Measurements from ENCODE around the gene TMTC4. TPM values are rescaled to one million over a fixed set of nuclear protein-coding genes. Genes with fewer than 3 reads are reported as not detected.
"Not testable (repeated sequence)": the region's sequence is repeated elsewhere in the genome, so short reads cannot be mapped to it uniquely, and the experiment has no call there.

The TMTC4 gene
- total RNA-seq, 1 donor from 2014 or later = 59.4 TPM

GRCh38 chr13:100581504-100581903, 93.1 kb downstream of the TMTC4 start:
- DNase-seq (ENCODE audit: low spot score) = no peak
- Mint-ChIP-seq H3K27ac (no peak overlapping the region), H3K4me3 (no peak overlapping the region), H3K27me3 (ENCODE audit: insufficient read depth, low read depth) (no peaks in the 10 kb centered on the region), H3K36me3 (peaks cover 13% of the 10 kb centered on the region), H3K4me1 (no peaks in the 10 kb centered on the region), H3K9me3 (peaks cover 17% of the 10 kb centered on the region)
- H3K4me1 ChIP-seq = no peaks in the 10 kb centered on the region
- no peak overlapping the region for H3K27ac ChIP-seq
- H3K9ac ChIP-seq = no peak overlapping the region
- H3F3A ChIP-seq (ENCODE audit: low read depth) = peaks cover under 1% of the 10 kb centered on the region
- H2AFZ ChIP-seq (replicated peaks) = no peak overlapping the region
- no peak overlapping the region for H3K4me3 ChIP-seq
- no peaks in the 10 kb centered on the region for H3K27me3 ChIP-seq
- no peaks in the 10 kb centered on the region for H4K20me1 ChIP-seq (ENCODE audit: low read depth)
- H3K4me2 ChIP-seq = no peak overlapping the region
- TF ChIP-seq EZH2phosphoT487 (IDR thresholded peaks at IDR 0.05) (no peak), EZH2 (IDR thresholded peaks at IDR 0.05) (no peak), CTCF (IDR thresholded peaks at IDR 0.05) (no peak)
- H3K9me3 ChIP-seq (ENCODE audit: low read depth) = no peaks in the 10 kb centered on the region
- H3K36me3 ChIP-seq = no peaks in the 10 kb centered on the region
- no peaks in the 10 kb centered on the region for H3K79me2 ChIP-seq (ENCODE audit: low read depth)

- Histone ChIP-seq H2AFZ (replicated peaks) (no peak overlapping the region), H3F3A (ENCODE audit: low read depth) (no peaks in the 10 kb centered on the region), H3K36me3 (no peaks in the 10 kb centered on the region), H3K27me3 (no peaks in the 10 kb centered on the region), H3K4me3 (no peak overlapping the region), H3K4me1 (no peaks in the 10 kb centered on the region), H3K9me3 (ENCODE audit: low read depth) (no peaks in the 10 kb centered on the region), H3K79me2 (ENCODE audit: low read depth) (no peaks in the 10 kb centered on the region), H3K9ac (no peak overlapping the region), H3K27ac (no peak overlapping the region), H3K4me2 (no peak overlapping the region), H4K20me1 (ENCODE audit: low read depth) (no peaks in the 10 kb centered on the region)
- Mint-ChIP-seq H3K27me3 (ENCODE audit: insufficient read depth, low read depth) (no peaks in the 10 kb centered on the region), H3K27ac (no peak overlapping the region), H3K36me3 (peaks cover 13% of the 10 kb centered on the region), H3K9me3 (peaks cover 17% of the 10 kb centered on the region), H3K4me3 (no peak overlapping the region), H3K4me1 (no peaks in the 10 kb centered on the region)
- DNase-seq (ENCODE audit: low spot score) = no peak
- TF ChIP-seq EZH2phosphoT487 (IDR thresholded peaks at IDR 0.05) = no peak
- TF ChIP-seq CTCF (IDR thresholded peaks at IDR 0.05) = no peak
- no peak for TF ChIP-seq EZH2 (IDR thresholded peaks at IDR 0.05)
These were observed 93.6 kb downstream of the TMTC4 start for GRCh38 chr13:100581030-100581429.

GRCh38 chr13:100580045-100580444, 94.5 kb downstream of the TMTC4 start:
- no peak overlapping the region for H2AFZ ChIP-seq (replicated peaks)
- H3K36me3 Mint-ChIP-seq = peaks cover 13% of the 10 kb centered on the region
- no peak overlapping the region for H3K27ac Mint-ChIP-seq
- no peaks in the 10 kb centered on the region for H3K36me3 ChIP-seq
- no peak overlapping the region for H3K27ac ChIP-seq
- H3K4me1 Mint-ChIP-seq = no peaks in the 10 kb centered on the region
- H3K4me1 ChIP-seq = no peaks in the 10 kb centered on the region
- H3K27me3 Mint-ChIP-seq (ENCODE audit: insufficient read depth, low read depth) = no peaks in the 10 kb centered on the region
- H3K9me3 ChIP-seq (ENCODE audit: low read depth) = no peaks in the 10 kb centered on the region
- H3K4me3 ChIP-seq = no peak overlapping the region
- TF ChIP-seq EZH2 (IDR thresholded peaks at IDR 0.05) = no peak
- no peak for TF ChIP-seq EZH2phosphoT487 (IDR thresholded peaks at IDR 0.05)
- no peak for TF ChIP-seq CTCF (IDR thresholded peaks at IDR 0.05)
- peaks cover 17% of the 10 kb centered on the region for H3K9me3 Mint-ChIP-seq
- no peaks in the 10 kb centered on the region for H4K20me1 ChIP-seq (ENCODE audit: low read depth)
- H3K4me2 ChIP-seq = no peak overlapping the region
- no peak overlapping the region for H3K4me3 Mint-ChIP-seq
- H3K27me3 ChIP-seq = no peaks in the 10 kb centered on the region
- DNase-seq (ENCODE audit: low spot score) = no peak
- no peaks in the 10 kb centered on the region for H3F3A ChIP-seq (ENCODE audit: low read depth)
- no peak overlapping the region for H3K9ac ChIP-seq
- no peaks in the 10 kb centered on the region for H3K79me2 ChIP-seq (ENCODE audit: low read depth)

GRCh38 chr13:100577239-100577638, 97.4 kb downstream of the TMTC4 start:
- not testable (repeated sequence) for H3K27me3 ChIP-seq; H3K27me3 Mint-ChIP-seq (ENCODE audit: insufficient read depth, low read depth); H3K4me3 ChIP-seq; H3K4me2 ChIP-seq; H3K4me1 Mint-ChIP-seq; H3K4me1 ChIP-seq; H3F3A ChIP-seq (ENCODE audit: low read depth); H3K9me3 ChIP-seq (ENCODE audit: low read depth); H3K27ac Mint-ChIP-seq; H3K36me3 ChIP-seq; H3K79me2 ChIP-seq (ENCODE audit: low read depth); H2AFZ ChIP-seq (replicated peaks); H3K9ac ChIP-seq; H4K20me1 ChIP-seq (ENCODE audit: low read depth); DNase-seq (ENCODE audit: low spot score); H3K4me3 Mint-ChIP-seq; H3K27ac ChIP-seq
- peaks cover 16% of the 10 kb centered on the region for H3K9me3 Mint-ChIP-seq
- H3K36me3 Mint-ChIP-seq = peaks cover 12% of the 10 kb centered on the region
